HG02943 (cell line): ENCODE data around the gene ACOD1.

Source experiments
- ATAC-seq: cut with Tn5 transposase; IDR thresholded peaks from one replicate; pipeline ENCODE4 v1.9.1; 2021; ENCODE audit warnings: mild to moderate bottlenecking, low read depth, moderate library complexity; ENCODE audit not compliant: unreplicated experiment

ACOD1 gene

DNA sequence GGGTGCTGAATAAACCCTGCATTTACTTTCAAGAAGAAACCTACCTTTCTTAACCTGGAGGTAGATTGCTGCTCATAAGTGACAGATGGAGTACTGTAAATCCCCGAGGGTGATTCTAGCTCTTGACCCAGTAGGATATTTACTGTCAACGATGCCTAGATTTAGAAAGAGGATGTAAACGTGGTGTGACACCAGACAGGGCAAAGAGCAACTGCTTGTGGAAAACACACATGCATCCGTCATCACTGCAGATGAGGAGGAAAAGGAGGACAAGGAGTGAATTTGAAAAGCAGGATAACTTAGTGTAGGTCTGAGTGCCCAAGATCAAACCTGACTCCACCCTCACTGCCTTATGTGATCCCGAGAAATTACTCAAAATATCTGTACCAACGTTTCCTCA lies 33.8 kb downstream of the ACOD1 start:
- no peak for ATAC-seq

DNA sequence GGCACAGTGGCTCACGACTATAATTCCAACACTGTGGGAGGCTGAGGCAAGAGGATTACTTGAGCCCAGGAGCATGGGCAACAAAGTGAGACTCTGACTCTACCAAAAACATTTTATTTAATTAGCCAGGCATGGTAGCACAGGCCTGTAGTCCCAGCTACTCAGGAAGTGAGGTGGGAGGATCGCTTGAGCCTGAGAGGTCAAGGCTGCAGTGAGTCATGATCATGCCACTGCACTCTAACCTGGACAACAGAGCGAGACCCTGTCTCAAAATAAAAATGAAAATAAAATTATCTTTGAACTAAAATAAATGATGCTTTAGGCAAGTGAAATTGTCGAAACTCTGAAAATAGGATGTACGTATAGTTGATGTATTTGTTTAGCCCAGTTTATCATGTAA lies 35.4 kb downstream of the ACOD1 start:
- ATAC-seq: no peak

DNA sequence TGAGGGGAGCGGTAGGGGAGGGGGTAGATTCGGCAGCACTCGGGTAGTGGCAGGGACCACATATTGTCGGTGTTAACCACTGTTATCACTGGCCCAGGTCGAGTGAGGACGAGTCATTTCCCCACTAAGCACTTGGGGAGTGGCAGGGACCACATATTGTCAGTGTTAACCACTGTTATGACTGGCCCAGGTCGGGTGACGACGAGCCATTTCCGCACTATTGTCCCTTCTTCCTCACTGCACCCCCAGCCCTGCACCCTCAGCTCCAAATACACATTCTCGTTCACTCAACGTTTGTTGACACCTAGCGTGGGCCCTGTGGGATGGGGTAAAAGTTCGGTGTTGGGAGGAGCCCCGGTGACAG lies 43.1 kb downstream of the ACOD1 start:
- ATAC-seq: peak; percentile 41

DNA sequence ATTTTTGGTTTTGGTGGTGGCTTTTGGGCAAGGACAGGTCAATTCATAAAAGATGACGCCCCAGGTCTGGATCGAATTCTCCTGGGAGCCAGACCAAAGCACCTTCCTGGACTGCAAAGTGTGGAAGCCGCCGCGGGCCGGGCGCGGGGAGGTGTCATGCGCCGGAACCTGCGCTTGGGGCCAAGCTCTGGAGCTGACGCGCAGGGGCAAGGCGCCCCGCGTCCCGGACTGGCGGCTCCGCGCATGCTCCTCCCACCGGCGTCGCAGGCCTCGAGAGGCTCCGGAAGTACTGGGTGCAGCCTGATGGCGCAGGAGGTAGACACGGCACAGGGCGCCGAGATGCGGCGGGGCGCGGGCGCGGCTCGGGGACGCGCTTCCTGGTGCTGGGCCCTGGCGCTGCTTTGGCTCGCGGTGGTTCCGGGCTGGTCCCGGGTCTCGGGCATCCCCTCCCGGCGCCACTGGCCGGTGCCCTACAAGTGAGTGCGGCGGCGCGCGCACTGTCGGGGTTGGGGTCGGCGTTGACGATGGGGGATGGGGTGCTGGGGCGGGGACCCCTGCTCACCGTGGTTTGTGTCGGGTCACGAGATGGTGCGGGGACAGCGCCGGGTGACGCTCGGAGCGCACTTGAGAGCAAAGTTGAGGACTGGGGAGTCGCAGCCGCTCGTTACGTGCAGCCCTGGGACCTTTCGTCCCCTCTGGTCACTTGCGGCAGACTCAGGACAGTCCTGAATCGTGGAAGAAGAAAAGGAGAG lies 43.7 kb downstream of the ACOD1 start, which contains the start of gene CLN5:
TSS of gene CLN5 (plus strand) at position 286 of the 752 bp plus-strand sequence. CDS start at position 304, 18 bp downstream.
- ATAC-seq: peak; percentile 96

DNA sequence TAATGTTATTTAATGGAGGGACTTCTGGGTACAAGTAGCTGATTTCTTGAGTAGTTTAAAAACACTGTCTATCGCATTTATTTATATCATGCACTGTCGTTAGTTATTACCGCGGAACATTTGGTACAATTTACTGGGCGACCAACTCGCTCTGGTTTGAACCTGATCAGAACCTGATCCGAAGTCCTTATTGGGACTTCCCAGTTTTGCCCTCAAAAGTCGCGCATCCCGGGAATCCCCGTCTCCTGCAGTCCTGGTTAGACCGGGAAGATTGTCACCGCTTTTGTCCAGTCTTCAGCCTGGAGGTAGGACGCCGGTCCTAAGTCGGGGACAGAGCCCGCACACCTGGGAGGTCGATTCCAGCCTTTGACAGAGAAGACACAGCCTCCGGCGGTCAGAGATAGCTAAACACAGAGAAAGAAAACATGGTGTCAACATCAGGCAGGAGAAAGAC lies 44.3 kb downstream of the ACOD1 start:
- ATAC-seq: peak; percentile 5

DNA sequence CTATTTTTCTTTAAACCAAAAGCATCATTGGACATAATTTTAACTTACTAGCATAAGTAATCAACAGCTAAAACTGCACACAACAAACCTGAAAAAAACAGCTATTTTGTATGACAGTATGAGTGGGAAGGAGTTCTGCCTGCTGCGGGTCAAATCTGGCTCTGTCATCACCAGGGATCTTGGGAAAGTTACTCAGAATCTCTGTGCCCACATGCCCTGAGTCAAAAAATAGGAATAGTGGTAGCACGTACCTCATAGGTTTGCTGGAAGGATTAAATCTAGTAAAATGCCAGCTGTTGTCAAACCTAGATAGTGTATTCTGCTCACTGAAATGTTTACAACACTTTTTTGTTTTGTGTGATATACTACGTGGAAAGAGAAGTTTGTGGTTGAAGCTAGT lies 44.7 kb downstream of the ACOD1 start:
- ATAC-seq: no peak

DNA sequence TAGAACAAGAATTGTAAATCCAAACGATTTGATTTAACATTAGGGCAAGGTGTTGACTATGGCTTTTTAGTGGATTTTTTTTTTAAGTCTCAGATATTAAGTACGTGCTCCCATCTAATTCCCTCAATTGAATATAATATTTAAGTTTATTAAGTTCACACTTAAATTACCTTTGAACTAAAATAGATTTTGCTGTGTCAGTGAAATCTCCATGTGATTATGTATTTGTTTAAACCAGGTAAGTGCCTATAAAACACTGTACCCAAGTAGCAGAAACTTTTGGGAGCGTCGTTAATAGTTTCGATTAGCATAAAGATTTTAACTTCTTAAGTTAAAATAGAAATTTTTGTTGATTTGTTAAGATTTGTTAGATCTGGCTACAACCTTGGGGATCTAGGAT lies 45.2 kb downstream of the ACOD1 start:
- no peak for ATAC-seq

DNA sequence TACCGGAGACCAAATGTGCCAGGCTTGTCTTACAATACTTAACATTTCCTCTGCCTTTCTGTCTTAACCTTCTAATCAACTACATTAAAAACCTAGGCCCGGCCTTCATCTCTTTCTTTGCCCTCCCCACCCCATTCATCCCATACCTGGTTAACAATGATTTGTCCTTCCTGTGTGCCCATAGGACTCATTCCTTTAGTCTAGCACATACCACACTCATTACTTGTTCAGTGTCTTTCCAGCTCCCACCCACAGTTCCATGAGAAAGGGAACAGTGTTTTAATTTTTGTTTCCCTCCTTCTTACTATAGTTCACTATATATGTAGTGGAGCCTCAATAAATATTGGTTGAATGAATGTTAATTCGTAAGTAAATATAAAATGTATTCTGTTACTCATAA lies 46.0 kb downstream of the ACOD1 start:
- ATAC-seq: no peak

DNA sequence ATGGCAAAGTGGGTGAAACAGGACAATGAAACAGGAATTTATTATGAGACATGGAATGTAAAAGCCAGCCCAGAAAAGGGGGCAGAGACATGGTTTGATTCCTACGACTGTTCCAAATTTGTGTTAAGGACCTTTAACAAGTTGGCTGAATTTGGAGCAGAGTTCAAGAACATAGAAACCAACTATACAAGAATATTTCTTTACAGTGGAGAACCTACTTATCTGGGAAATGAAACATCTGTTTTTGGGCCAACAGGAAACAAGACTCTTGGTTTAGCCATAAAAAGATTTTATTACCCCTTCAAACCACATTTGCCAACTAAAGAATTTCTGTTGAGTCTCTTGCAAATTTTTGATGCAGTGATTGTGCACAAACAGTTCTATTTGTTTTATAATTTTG lies 52.2 kb downstream of the ACOD1 start:
- ATAC-seq: no peak

DNA sequence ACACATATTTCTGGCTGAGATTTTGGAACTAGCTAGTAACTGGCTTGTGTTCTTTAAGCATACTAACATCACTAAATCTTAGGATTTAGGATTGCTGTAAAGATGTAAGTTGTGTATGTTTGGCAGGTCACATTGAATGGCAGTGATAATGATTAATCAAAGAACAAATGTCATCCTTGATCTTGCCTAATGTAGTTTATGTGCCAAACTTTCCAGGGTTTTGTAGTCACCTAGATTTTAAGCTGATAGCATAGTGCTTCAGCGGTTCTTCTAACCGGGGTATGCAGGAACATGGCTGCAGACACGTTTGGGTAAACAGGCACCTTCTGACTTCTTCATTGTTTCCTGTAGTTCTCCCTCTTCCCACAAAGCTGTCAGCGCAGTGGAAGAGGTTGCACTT lies 53.2 kb downstream of the ACOD1 start:
- no peak for ATAC-seq

DNA sequence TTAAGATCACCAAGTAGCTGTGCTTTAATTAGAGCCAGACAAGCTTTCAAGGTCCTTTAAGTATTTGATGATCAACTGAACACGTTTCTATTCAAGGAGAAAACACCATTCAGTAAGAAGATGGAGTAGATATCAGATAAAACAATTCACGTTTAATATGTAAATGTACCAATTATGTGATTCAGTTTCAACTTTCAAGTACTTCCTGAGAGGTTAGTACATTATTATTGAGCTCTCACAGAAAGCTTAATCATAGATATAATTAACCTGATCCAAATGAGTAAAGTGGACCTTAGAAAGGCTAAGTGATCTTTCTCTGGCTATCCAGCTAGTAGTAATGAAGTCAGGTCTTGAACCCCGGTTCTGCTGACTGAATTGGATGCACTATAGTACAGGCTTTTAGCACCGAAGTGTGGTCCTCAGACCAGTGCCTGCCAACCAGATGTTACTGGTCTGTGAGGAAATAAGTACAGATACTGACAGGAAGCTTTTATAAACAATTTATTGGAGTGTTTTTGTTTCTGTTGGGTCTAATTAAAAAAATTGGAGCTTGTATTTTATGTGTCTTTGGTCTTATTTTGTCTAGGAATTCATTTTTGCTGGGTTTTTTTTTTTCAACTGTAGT lies 53.8 kb downstream of the ACOD1 start:
- ATAC-seq: no peak

DNA sequence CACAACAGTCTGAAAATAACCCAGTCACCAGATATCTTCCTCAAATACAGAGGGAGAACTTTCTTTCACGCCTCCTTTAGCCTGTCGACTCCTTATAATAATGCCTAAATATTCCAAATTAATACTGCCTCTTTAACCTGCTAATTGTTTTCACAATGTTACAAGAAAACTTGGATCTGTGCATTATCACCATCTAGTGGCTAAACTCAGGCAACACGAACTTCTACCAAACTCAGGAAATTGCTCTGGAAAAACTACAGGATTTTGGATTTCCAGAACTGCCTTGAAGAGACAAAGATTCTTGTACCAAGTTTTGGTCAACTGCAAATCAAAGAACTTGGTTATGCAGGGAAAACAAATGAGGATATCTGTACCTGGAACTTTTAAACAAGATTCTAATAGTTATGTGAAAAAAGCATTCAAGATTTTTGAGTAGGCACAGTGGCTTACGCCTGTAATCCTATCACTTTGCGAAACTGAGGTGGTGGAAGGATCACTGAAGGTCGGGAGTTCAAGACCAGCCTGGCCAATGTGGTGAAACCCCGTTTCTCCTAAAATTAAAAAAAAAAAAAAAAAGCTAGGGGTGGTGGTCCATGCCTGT lies 54.4 kb downstream of the ACOD1 start:
- no peak for ATAC-seq
